Spleen (tissue), 11 donors: ENCODE measurements around the gene GRB10. TPM values are rescaled to one million over a fixed set of nuclear protein-coding genes. Genes with fewer than 3 reads are reported as not detected.

Source experiments
- DNase-seq: peaks from one replicate; pipeline ENCODE4 v3.0.0-alpha.2; 2020
- H3K27ac ChIP-seq, 8 donors: fragments of 200-600 bp; sonication (generic) in 7 of 8; 1 replicate in 4 of 8; 2 replicates in 4 of 8; pipeline versions ENCODE4 v1.5.0 to v1.8.0; 2016 to 2021; ENCODE audit warnings: inconsistent platforms in 4 of 8, mild to moderate bottlenecking in 4 of 8, moderate library complexity in 1 of 8
- H3K27me3 ChIP-seq, 7 donors: fragments of 200-600 bp; sonication (generic) in 6 of 7; replicated peaks in 1 of 7; 1 replicate in 4 of 7; 2 replicates in 3 of 7; pipeline versions ENCODE4 v1.5.0 to v1.8.0; 2016 to 2021; ENCODE audit warnings: inconsistent platforms in 3 of 7, mild to moderate bottlenecking in 1 of 7
- H3K36me3 ChIP-seq, 6 donors: fragments of 200-600 bp; sonication (generic) in 5 of 6; 1 replicate in 4 of 6; 2 replicates in 2 of 6; pipeline versions ENCODE4 v1.5.0 to v1.8.0; 2016 to 2021; ENCODE audit warnings: inconsistent platforms in 2 of 6
- H3K4me1 ChIP-seq, 6 donors: fragments of 200-600 bp; sonication (generic) in 5 of 6; 1 replicate in 3 of 6; 2 replicates in 3 of 6; pipeline versions ENCODE4 v1.5.0 to v1.8.0; 2016 to 2021; ENCODE audit warnings: inconsistent platforms in 3 of 6
- H3K4me3 ChIP-seq, 8 donors: fragments of 200-600 bp; sonication (generic) in 7 of 8; 1 replicate in 4 of 8; 2 replicates in 4 of 8; pipeline versions ENCODE4 v1.5.0 to v1.8.0; 2016 to 2021; ENCODE audit warnings: inconsistent platforms in 4 of 8, mild to moderate bottlenecking in 4 of 8, moderate library complexity in 2 of 8
- H3K9me3 ChIP-seq, 8 donors: fragments of 200-600 bp; sonication (generic) in 7 of 8; 1 replicate in 4 of 8; 2 replicates in 4 of 8; pipeline versions ENCODE4 v1.5.0 to v1.8.0; 2016 to 2021; ENCODE audit warnings: inconsistent platforms in 4 of 8
- POLR2A ChIP-seq, 3 donors: fragments of 450-650 bp; IDR thresholded peaks; one replicate each; pipeline ENCODE4 v1.5.1; 2017; ENCODE audit warnings: antibody characterized with exemption in 3 of 3, mild to moderate bottlenecking in 1 of 3
- POLR2AphosphoS5 ChIP-seq, 3 donors: sonication (generic); formaldehyde crosslinking; IDR thresholded peaks; one replicate each; pipeline ENCODE4 v1.5.1; 2017; ENCODE audit warnings: antibody characterized with exemption in 3 of 3
- WGBS, 5 donors: extraction: QIAGEN DNeasy Blood & Tissue Kit in 3 of 5; methylation state at CpG; one replicate each; pipeline versions ENCODE4 v1.1.5 to v1.1.7; 2013 to 2018; 5-methylcytosine and 5-hydroxymethylcytosine counted together
- intact Hi-C: fragments of 100-400 bp; cut with DNase I; formaldehyde crosslinking; loops from one replicate; pipeline ENCODE4 v1.15.0; 2023; ENCODE audit warnings: low total_unique reads
- polyA plus RNA-seq, 3 donors: library from polyadenylated mRNA; stranded (reverse); fragments of 200-250 nt; gene quantifications; one replicate each; pipeline ENCODE4 v1.2.1, GENCODE V29; 2013
- total RNA-seq, 7 donors: library from RNA; depleted of rRNA in 3 of 7; stranded (reverse); fragments of >200 nt in 3 of 7; fragmentation: NEBNext Ultra II Directional in 4 of 7; extraction: Animal tissue kit (Norgen Biotek cat#: 25700) in 4 of 7; gene quantifications; one replicate each; pipeline versions ENCODE4 v1.1.0 to v1.2.1, GENCODE V29; 2016 to 2021
- TF ChIP-seq, protein P1 (sequence below), 11 experiments: fragments of 200-600 bp in 7 of 11; fragments of 450-650 bp in 4 of 11; sonication (generic) in 4 of 11; IDR thresholded peaks in 8 of 11; conservative IDR thresholded peaks in 3 of 11; 1 replicate in 7 of 11; 2 replicates in 4 of 11; pipeline versions ENCODE4 v1.4.0 to v1.8.0; 2016 to 2021; ENCODE audit warnings: antibody characterized with exemption in 11 of 11, inconsistent platforms in 4 of 11, mild to moderate bottlenecking in 1 of 11
- donor health status: healthy with polysubstance abuse.
- donor health status: DM: no; HTN: no; CAD: no; lungs with moderate emphysema.
- donor health status: DM: no; HTN: no; CAD: no.
- donor health status: Bipolar disorder and iron deficiency.
- donor health status: healthy.
- donor health status: DM: no; HTN: no; CAD: no.
- donor health status: DM: yes; HTN: yes; CAD: no.

Gene GRB10
- total and polyA plus RNA-seq, 10 donors = 11.3 to 159 (median 115) TPM

DNA sequence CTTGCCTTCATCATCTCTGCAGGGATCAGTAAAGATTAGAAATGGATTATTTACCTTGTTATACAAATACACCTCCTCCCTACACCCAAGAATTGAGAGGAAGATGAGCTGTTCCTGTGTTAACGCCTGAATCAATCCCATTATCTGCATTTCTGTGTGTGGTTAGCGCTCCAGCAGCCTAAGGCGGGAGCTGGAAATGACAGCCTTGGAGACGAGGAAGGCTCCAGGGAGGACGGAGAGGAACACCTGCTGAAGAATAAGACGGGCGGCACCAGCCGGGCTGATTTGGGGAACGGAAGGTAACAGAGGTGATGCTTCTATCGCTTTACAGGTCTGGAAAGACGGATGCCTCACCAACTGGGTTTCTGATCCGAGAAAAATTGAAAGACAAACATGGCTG lies 183.3 kb downstream of the GRB10 start:
- Histone ChIP-seq H3K9me3 (no peaks in the 10 kb centered on the region), H3K4me3 (no peak overlapping the region), H3K27me3 (no peaks in the 10 kb centered on the region), H3K4me1 (peaks cover 0 to 32% (median 13%) of the 10 kb centered on the region in 6 donors), H3K36me3 (peaks cover 0 to 96% (median 6%) of the 10 kb centered on the region in 6 donors), H3K27ac (peak overlapping the region in 3 of 8 donors; percentile 33 to 62 (median 43))
- TF ChIP-seq, protein P1, sequence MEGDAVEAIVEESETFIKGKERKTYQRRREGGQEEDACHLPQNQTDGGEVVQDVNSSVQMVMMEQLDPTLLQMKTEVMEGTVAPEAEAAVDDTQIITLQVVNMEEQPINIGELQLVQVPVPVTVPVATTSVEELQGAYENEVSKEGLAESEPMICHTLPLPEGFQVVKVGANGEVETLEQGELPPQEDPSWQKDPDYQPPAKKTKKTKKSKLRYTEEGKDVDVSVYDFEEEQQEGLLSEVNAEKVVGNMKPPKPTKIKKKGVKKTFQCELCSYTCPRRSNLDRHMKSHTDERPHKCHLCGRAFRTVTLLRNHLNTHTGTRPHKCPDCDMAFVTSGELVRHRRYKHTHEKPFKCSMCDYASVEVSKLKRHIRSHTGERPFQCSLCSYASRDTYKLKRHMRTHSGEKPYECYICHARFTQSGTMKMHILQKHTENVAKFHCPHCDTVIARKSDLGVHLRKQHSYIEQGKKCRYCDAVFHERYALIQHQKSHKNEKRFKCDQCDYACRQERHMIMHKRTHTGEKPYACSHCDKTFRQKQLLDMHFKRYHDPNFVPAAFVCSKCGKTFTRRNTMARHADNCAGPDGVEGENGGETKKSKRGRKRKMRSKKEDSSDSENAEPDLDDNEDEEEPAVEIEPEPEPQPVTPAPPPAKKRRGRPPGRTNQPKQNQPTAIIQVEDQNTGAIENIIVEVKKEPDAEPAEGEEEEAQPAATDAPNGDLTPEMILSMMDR (IDR thresholded peaks at IDR 0.05 in 8 of 11, conservative IDR thresholded peaks at IDR 0.05 in 3 of 11) = no peak
- no peak for TF ChIP-seq POLR2AphosphoS5 (IDR thresholded peaks at IDR 0.05)
- no peak for TF ChIP-seq POLR2A (IDR thresholded peaks at IDR 0.05)
- WGBS, 5 donors = 86 to 92% (median 90%) methylated on average over 12 of the region's 12 CpGs
- DNase-seq = no peak
- intact Hi-C loops = no loop called here

DNA sequence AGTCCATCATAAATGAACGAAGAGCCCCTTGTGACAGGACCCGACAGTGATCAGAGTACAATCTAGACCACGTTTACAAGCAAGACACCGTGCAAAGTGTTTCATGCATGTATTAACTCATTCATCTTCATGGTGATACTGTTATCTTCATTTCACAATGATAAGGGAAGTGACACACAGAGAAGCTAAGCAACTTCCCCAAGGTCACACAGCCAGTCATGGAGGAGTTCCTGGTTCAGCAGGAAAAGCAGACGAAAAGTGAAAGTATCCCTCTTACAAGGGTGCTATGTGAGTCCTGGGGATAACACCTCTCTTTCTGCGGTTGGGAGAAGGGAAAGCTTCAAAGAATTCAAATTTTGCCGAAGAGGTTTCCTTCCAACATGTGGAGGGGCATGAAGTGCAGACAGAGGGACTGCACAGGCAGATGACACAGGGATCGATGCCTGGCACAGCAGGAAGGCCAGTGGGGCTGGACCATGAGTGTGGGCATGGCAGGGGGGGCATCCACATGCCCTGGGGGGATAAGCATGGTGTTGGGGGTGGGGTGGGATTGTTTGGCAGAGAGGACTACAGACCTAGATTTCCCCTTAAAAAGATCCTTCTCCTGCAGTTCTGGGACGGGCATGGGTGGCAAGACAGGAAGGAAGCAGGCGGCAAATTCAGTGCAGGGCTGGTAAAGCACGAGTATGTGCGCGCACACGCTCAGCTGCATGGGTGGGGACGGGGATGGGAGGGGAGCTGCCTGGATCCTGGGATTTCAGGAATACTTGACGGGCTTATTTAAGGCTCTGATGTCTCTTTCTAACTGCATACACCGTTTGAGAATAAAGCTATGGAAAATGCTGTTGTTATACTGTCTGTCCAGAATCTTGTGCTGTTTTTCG lies 184.0 kb downstream of the GRB10 start:
- TF ChIP-seq POLR2A (IDR thresholded peaks at IDR 0.05) = no peak
- TF ChIP-seq POLR2AphosphoS5 (IDR thresholded peaks at IDR 0.05) = peak in 2 of 3 donors; percentile 11 to 12
- TF ChIP-seq, protein P1 (IDR thresholded peaks at IDR 0.05 in 8 of 11, conservative IDR thresholded peaks at IDR 0.05 in 3 of 11) = no peak
- Histone ChIP-seq H3K36me3 (peaks cover 0 to 96% (median 2%) of the 10 kb centered on the region in 6 donors), H3K4me1 (peaks cover 0 to 32% (median 13%) of the 10 kb centered on the region in 6 donors), H3K27ac (peak overlapping the region in 4 of 8 donors; percentile 7 to 62 (median 34)), H3K4me3 (no peak overlapping the region), H3K27me3 (no peaks in the 10 kb centered on the region), H3K9me3 (no peaks in the 10 kb centered on the region)
- intact Hi-C loops = no loop called here
- 66 to 76% (median 74%) methylated on average over 18 of the region's 18 CpGs for WGBS, 5 donors
- no peak for DNase-seq

DNA sequence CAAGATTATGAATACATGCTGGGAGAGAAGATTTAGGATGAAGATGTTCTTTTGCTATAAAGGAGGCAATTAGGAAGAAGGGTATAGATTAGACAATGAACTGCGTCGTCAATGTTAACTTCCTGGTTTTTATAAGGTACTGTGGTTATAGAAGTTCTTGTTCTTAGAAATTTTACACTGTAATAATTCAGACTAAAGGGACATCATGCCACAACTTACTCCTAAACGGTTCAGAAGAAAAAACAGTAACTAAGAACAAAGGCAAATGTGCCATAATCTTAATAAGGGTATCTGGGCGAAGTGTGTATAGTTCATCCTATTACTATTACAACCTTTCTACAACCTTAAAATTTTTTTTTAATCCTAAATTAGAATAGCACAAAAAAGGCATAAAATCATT lies 186.2 kb downstream of the GRB10 start:
- H3K4me1 ChIP-seq = peaks cover 0 to 32% (median 13%) of the 10 kb centered on the region in 6 donors
- no peak for DNase-seq
- H3K27me3 ChIP-seq = no peaks in the 10 kb centered on the region
- no peaks in the 10 kb centered on the region for H3K9me3 ChIP-seq
- intact Hi-C loops = no loop called here
- 77 to 87% (median 79%) methylated on average over 4 of the region's 4 CpGs for WGBS, 5 donors
- H3K27ac ChIP-seq = no peak overlapping the region
- H3K4me3 ChIP-seq = no peak overlapping the region
- TF ChIP-seq, protein P1 (IDR thresholded peaks at IDR 0.05 in 8 of 11, conservative IDR thresholded peaks at IDR 0.05 in 3 of 11) = no peak
- TF ChIP-seq POLR2A (IDR thresholded peaks at IDR 0.05) (no peak), POLR2AphosphoS5 (IDR thresholded peaks at IDR 0.05) (no peak)
- peaks cover 0 to 96% (median 12%) of the 10 kb centered on the region in 6 donors for H3K36me3 ChIP-seq

DNA sequence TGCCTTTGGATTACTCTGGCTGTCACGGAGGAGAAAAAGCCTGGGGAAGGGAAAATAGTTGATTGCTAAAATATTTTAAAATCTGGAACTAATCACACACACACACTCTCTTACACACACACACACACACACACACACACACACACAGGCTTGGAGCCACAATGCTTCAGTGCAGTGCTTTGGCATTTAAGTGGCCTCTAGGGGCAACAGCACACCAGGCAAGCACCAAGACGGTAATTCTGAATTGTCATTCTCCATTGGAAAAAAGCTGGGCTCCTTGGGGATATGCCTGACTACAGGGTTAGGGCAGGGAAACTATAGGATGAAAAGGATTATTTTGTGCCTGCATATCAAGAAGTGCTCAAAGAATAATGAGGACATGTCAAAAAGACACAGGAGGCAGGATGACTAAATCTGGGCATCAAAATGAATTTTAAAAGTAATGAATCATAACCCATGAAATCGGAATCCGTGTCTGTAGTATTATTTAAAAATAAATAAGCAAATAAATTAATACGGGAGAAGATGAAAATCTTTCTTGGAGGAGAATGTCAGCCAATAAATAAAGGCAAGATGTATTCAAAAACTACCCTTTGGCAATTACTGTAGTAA lies 187.1 kb downstream of the GRB10 start:
- Histone ChIP-seq H3K27ac (no peak overlapping the region), H3K36me3 (peaks cover 0 to 96% (median 12%) of the 10 kb centered on the region in 6 donors), H3K4me3 (no peak overlapping the region), H3K9me3 (no peaks in the 10 kb centered on the region), H3K4me1 (peaks cover 0 to 31% (median 13%) of the 10 kb centered on the region in 6 donors), H3K27me3 (no peaks in the 10 kb centered on the region)
- TF ChIP-seq, protein P1 (IDR thresholded peaks at IDR 0.05 in 8 of 11, conservative IDR thresholded peaks at IDR 0.05 in 3 of 11) = peak in 5 of 11 experiments; percentile 26 to 46 (median 30)
- no peak for TF ChIP-seq POLR2AphosphoS5 (IDR thresholded peaks at IDR 0.05)
- TF ChIP-seq POLR2A (IDR thresholded peaks at IDR 0.05) = no peak
- WGBS, 5 donors = 57 to 74% (median 71%) methylated on average over 5 of the region's 5 CpGs
- no peak for DNase-seq
- intact Hi-C loops = no loop called here
